ENCODE data around the gene PLEKHM3.
"Not testable (repeated sequence)": the region's sequence is repeated elsewhere in the genome, so short reads cannot be mapped to it uniquely, and the experiment has no call there.

PLEKHM3 gene

GRCh38 chr2:207825045-207825954, 200.0 kb downstream of the PLEKHM3 start:
- no peak for DNase-seq (ENCODE audit: low spot score)

- DNase-seq (ENCODE audit: low spot score) = no peak
These were observed 201.5 kb downstream of the PLEKHM3 start for GRCh38 chr2:207823865-207824264.

- no peak for DNase-seq (ENCODE audit: low spot score)
These were observed 205.2 kb downstream of the PLEKHM3 start for GRCh38 chr2:207819839-207820784.

- no peak for DNase-seq (ENCODE audit: low spot score)
These were observed 206.1 kb downstream of the PLEKHM3 start for GRCh38 chr2:207819021-207819797.

GRCh38 chr2:207816546-207816945, 208.8 kb downstream of the PLEKHM3 start:
- no peak for DNase-seq (ENCODE audit: low spot score)

- no peak for DNase-seq (ENCODE audit: low spot score)
These were observed 210.1 kb downstream of the PLEKHM3 start for GRCh38 chr2:207815254-207815653.

- no peak for DNase-seq (ENCODE audit: low spot score)
These were observed 211.4 kb downstream of the PLEKHM3 start for GRCh38 chr2:207813942-207814341.

- DNase-seq (ENCODE audit: low spot score) = no peak
These were observed 212.0 kb downstream of the PLEKHM3 start for GRCh38 chr2:207813221-207813916.

- no peak for DNase-seq (ENCODE audit: low spot score)
These were observed 212.6 kb downstream of the PLEKHM3 start for GRCh38 chr2:207812726-207813080.

GRCh38 chr2:207812058-207812725, 213.1 kb downstream of the PLEKHM3 start:
- DNase-seq (ENCODE audit: low spot score) = no peak

GRCh38 chr2:207811658-207812057, 213.7 kb downstream of the PLEKHM3 start:
- not testable (repeated sequence) for DNase-seq (ENCODE audit: low spot score)

GRCh38 chr2:207810200-207810788, 215.0 kb downstream of the PLEKHM3 start:
- DNase-seq (ENCODE audit: low spot score) = no peak

- DNase-seq (ENCODE audit: low spot score) = no peak
These were observed 217.2 kb downstream of the PLEKHM3 start for GRCh38 chr2:207808119-207808518.

- no peak for DNase-seq (ENCODE audit: low spot score)
These were observed 217.8 kb downstream of the PLEKHM3 start for GRCh38 chr2:207807516-207807915.

GRCh38 chr2:207805566-207806226, 219.6 kb downstream of the PLEKHM3 start:
- DNase-seq (ENCODE audit: low spot score) = no peak

- DNase-seq (ENCODE audit: low spot score) = no peak
These were observed 222.7 kb downstream of the PLEKHM3 start for GRCh38 chr2:207802650-207803049.

GRCh38 chr2:207801259-207801658, 224.1 kb downstream of the PLEKHM3 start:
- no peak for DNase-seq (ENCODE audit: low spot score)

GRCh38 chr2:207796585-207797350, 228.6 kb downstream of the PLEKHM3 start:
- DNase-seq (ENCODE audit: low spot score) = no peak

GRCh38 chr2:207792244-207792785, 233.0 kb downstream of the PLEKHM3 start:
- no peak for DNase-seq (ENCODE audit: low spot score)
